IMR-90 (cell line): ENCODE measurements around the gene MUC20. TPM values are rescaled to one million over a fixed set of nuclear protein-coding genes. Genes with fewer than 3 reads are reported as not detected.

Experiments used
- ATAC-seq: fragments of 200-7000 bp; cut with Tn5 transposase; 2 replicates; pipeline ENCODE4 v1.9.1; 2020; ENCODE audit warnings: low read depth, mild to moderate bottlenecking, moderate library complexity
- BruUV-seq: library from RNA; stranded (reverse); fragments of 400-500 nt; replicated peaks from 2 replicates; lab custom pipeline; 2021; lab: Mats Ljungman, UMichigan
- CTCF ChIA-PET: fragments of 300-600 bp; formaldehyde crosslinking; extraction: SDS; loops from one replicate; lab custom pipeline; 2021; ENCODE audit warnings: antibody characterized with exemption; lab: Yijun Ruan, JAX
- POLR2A ChIA-PET: fragments of 300-600 bp; sonication (Branson Sonifier 250); formaldehyde crosslinking; loops from one replicate; lab custom pipeline; 2022; ENCODE audit warnings: antibody characterized with exemption; ENCODE audit not compliant: unreplicated experiment; lab: Charles Lee
- DNase-seq: peaks from one replicate; pipeline ENCODE4 v3.0.0; 2013
- H2AFZ ChIP-seq: replicated peaks from 2 replicates; pipeline ENCODE3; 2013; ENCODE audit warnings: low read length, mild to moderate bottlenecking; ENCODE audit not compliant: poor library complexity
- H2AK5ac ChIP-seq: 2 replicates; pipeline ENCODE4 v1.6.1; 2013; ENCODE audit warnings: low read depth, low read length, inconsistent platforms
- H2AK9ac ChIP-seq: replicated peaks from 2 replicates; pipeline ENCODE3; 2013; ENCODE audit warnings: mild to moderate bottlenecking, low read depth, low read length, moderate library complexity; ENCODE audit not compliant: poor library complexity
- H2BK120ac ChIP-seq: 2 replicates; pipeline ENCODE4 v1.6.1; 2013; ENCODE audit warnings: low read depth, low read length, inconsistent platforms
- H2BK15ac ChIP-seq: 3 replicates; pipeline ENCODE4 v1.6.1; 2013; ENCODE audit warnings: low read depth, low read length, inconsistent platforms
- H2BK20ac ChIP-seq: 2 replicates; pipeline ENCODE4 v1.6.1; 2013; ENCODE audit warnings: low read depth, mild to moderate bottlenecking, inconsistent platforms, low read length, moderate library complexity
- H2BK5ac ChIP-seq: 2 replicates; pipeline ENCODE4 v1.6.1; 2013; ENCODE audit warnings: mild to moderate bottlenecking, low read depth, low read length, inconsistent platforms; ENCODE audit not compliant: poor library complexity, severe bottlenecking
- H3K14ac ChIP-seq: replicated peaks from 2 replicates; pipeline ENCODE4 v1.6.1; 2013; ENCODE audit warnings: low read depth, low read length, inconsistent platforms
- H3K18ac ChIP-seq: 2 replicates; pipeline ENCODE4 v1.6.1; 2013; ENCODE audit warnings: low read depth, low read length, control low read depth
- H3K23ac ChIP-seq: 2 replicates; pipeline ENCODE4 v1.6.1; 2013; ENCODE audit warnings: low read depth, low read length, inconsistent platforms
- H3K27ac ChIP-seq: 2 replicates; pipeline ENCODE4 v1.5.1; 2013; ENCODE audit warnings: mild to moderate bottlenecking, control low read depth, low read length; ENCODE audit not compliant: insufficient read depth
- H3K27me3 ChIP-seq: 2 replicates; pipeline ENCODE4 v1.6.1; 2013; ENCODE audit warnings: low read length; ENCODE audit not compliant: control insufficient read depth, insufficient read depth
- H3K36me3 ChIP-seq: 2 replicates; pipeline ENCODE4 v1.6.1; 2013; ENCODE audit warnings: low read length, mixed read lengths; ENCODE audit not compliant: control insufficient read depth, insufficient read depth
- H3K4ac ChIP-seq: 2 replicates; pipeline ENCODE4 v1.6.1; 2013; ENCODE audit warnings: low read depth, low read length, inconsistent platforms
- H3K4me1 ChIP-seq: 2 replicates; pipeline ENCODE4 v1.6.1; 2013; ENCODE audit warnings: low read length, mixed read lengths; ENCODE audit not compliant: control insufficient read depth, insufficient read depth
- H3K4me2 ChIP-seq: 2 replicates; pipeline ENCODE4 v1.6.1; 2013; ENCODE audit warnings: low read depth, mild to moderate bottlenecking, control low read depth, low read length, moderate library complexity
- H3K4me3 ChIP-seq: 2 replicates; pipeline ENCODE4 v1.5.1; 2013; ENCODE audit warnings: low read depth, mild to moderate bottlenecking, control low read depth, low read length, moderate library complexity; ENCODE audit not compliant: insufficient read depth
- H3K56ac ChIP-seq: 2 replicates; pipeline ENCODE4 v1.6.1; 2013; ENCODE audit warnings: low read length, inconsistent platforms; ENCODE audit not compliant: insufficient read depth; ENCODE audit errors: extremely low read depth
- H3K79me1 ChIP-seq, 2 experiments: 2 replicates each; pipeline ENCODE4 v1.6.1; 2013; ENCODE audit warnings: low read length in 2 of 2, inconsistent platforms in 1 of 2, low read depth in 1 of 2
- H3K9ac ChIP-seq: 2 replicates; pipeline ENCODE4 v1.6.1; 2013; ENCODE audit warnings: low read depth, low read length, control low read depth
- H3K9me1 ChIP-seq: 2 replicates; pipeline ENCODE4 v1.6.1; 2013; ENCODE audit warnings: low read length, inconsistent platforms; ENCODE audit not compliant: insufficient read depth
- H3K9me3 ChIP-seq: 2 replicates; pipeline ENCODE4 v1.6.1; 2013; ENCODE audit warnings: low read length; ENCODE audit not compliant: control insufficient read depth, insufficient read depth
- H4K20me1 ChIP-seq: 2 replicates; pipeline ENCODE4 v1.6.1; 2013; ENCODE audit warnings: low read length, inconsistent platforms; ENCODE audit not compliant: insufficient read depth
- H4K5ac ChIP-seq: 2 replicates; pipeline ENCODE4 v1.6.1; 2013; ENCODE audit warnings: mild to moderate bottlenecking, low read depth, low read length, control low read depth
- H4K8ac ChIP-seq, 2 experiments: 2 replicates each; pipeline ENCODE4 v1.6.1; 2013; ENCODE audit warnings: low read depth in 2 of 2, low read length in 2 of 2, control low read depth in 1 of 2, inconsistent platforms in 1 of 2
- H4K91ac ChIP-seq: 2 replicates; pipeline ENCODE4 v1.6.1; 2013; ENCODE audit warnings: low read depth, low read length, inconsistent platforms; ENCODE audit not compliant: insufficient read depth
- BHLHE40 ChIP-seq: fragments of 150-350 bp; IDR thresholded peaks from 2 replicates; pipeline ENCODE4 v1.6.1; 2016; ENCODE audit warnings: mild to moderate bottlenecking, low read depth, low read length
- CTCF ChIP-seq: conservative IDR thresholded peaks from 2 replicates; pipeline ENCODE4 v1.5.1; 2012; ENCODE audit warnings: mild to moderate bottlenecking, low read depth, low read length, improper control_type of control experiment
- ELK1 ChIP-seq: fragments of 150-350 bp; IDR thresholded peaks from 2 replicates; pipeline ENCODE4 v1.6.1; 2016; ENCODE audit warnings: low read depth, mild to moderate bottlenecking, low read length, moderate library complexity, borderline replicate concordance
- MAFK ChIP-seq: IDR thresholded peaks from 2 replicates; pipeline ENCODE4 v1.6.1; 2012; ENCODE audit warnings: low read depth, low read length, improper control_type of control experiment
- MAZ ChIP-seq: IDR thresholded peaks from 2 replicates; pipeline ENCODE4 v1.6.1; 2012; ENCODE audit warnings: low read depth, mild to moderate bottlenecking, low read length, improper control_type of control experiment, moderate library complexity, borderline replicate concordance
- MXI1 ChIP-seq: IDR thresholded peaks from 2 replicates; pipeline ENCODE4 v1.6.1; 2012; ENCODE audit warnings: low read depth, mild to moderate bottlenecking, low read length, moderate library complexity, borderline replicate concordance
- NFE2L2 ChIP-seq: fragments of 150-350 bp; IDR thresholded peaks from 2 replicates; pipeline ENCODE4 v1.6.1; 2016; ENCODE audit warnings: low read depth, mild to moderate bottlenecking, low read length
- POLR2A ChIP-seq: IDR thresholded peaks from 2 replicates; pipeline ENCODE4 v1.6.1; 2012; ENCODE audit warnings: mild to moderate bottlenecking, low read depth, low read length
- RAD21 ChIP-seq: IDR thresholded peaks from 2 replicates; pipeline ENCODE4 v1.6.1; 2012; ENCODE audit warnings: low read length, improper control_type of control experiment
- RFX5 ChIP-seq: IDR thresholded peaks from 2 replicates; pipeline ENCODE4 v1.8.0; 2012; ENCODE audit warnings: low read depth, mild to moderate bottlenecking, low read length, moderate library complexity
- SMC3 ChIP-seq: fragments of 150-350 bp; IDR thresholded peaks from 2 replicates; pipeline ENCODE4 v1.6.1; 2016; ENCODE audit warnings: low read depth, mild to moderate bottlenecking, antibody characterized with exemption, low read length, moderate library complexity
- USF2 ChIP-seq: fragments of 150-350 bp; IDR thresholded peaks from 2 replicates; pipeline ENCODE4 v1.6.1; 2017; ENCODE audit warnings: mild to moderate bottlenecking, antibody characterized with exemption, low read length, low read depth
- WGBS, 2 experiments: methylation state at CpG; one replicate each; pipeline versions ENCODE4 v1.1.5 to v1.1.7; 2013; ENCODE audit warnings: missing lambda C conversion rate in 2 of 2; ENCODE audit not compliant: insufficient read length in 1 of 2; ENCODE audit errors: extremely low coverage in 2 of 2; 5-methylcytosine and 5-hydroxymethylcytosine counted together
- dilution Hi-C: fragments of 300-500 bp; cut with HindIII; formaldehyde crosslinking; loops from one replicate; pipeline ENCODE4 v1.14.3; 2018; ENCODE audit warnings: low sequenced_read_pairs; ENCODE audit not compliant: unreplicated experiment
- in situ Hi-C: fragments of 300-500 bp; cut with MboI; formaldehyde crosslinking; loops from 3 replicates; pipeline ENCODE4 v1.14.3; 2019; ENCODE audit warnings: low sequenced_read_pairs, inconsistent platforms, mixed read lengths
- intact Hi-C: fragments of 100-400 bp; cut with micrococcal nuclease; formaldehyde crosslinking; loops from 2 replicates; pipeline ENCODE4 v1.10.0; 2022
- polyA plus RNA-seq, 3 experiments: library from polyadenylated mRNA; depleted of rRNA; stranded (reverse); fragments of >200 nt; gene quantifications; 2 replicates each; pipeline ENCODE4 v1.2.3, GENCODE V29; 2012; ENCODE audit warnings: low replicate concordance in 1 of 3
- total RNA-seq: library from RNA; depleted of rRNA; stranded (reverse); fragments of >200 nt; gene quantifications from 2 replicates; pipeline ENCODE4 v1.2.3, GENCODE V29; 2012

MUC20 gene
- total and polyA plus RNA-seq, 2 of the 4 experiments (the other 2 are of a cell fraction), result 0.12 TPM; not detected in 1

- no peak overlapping the region for H3K27ac ChIP-seq
- H2BK120ac ChIP-seq, result no peak overlapping the region
- peaks cover 61% of the 10 kb centered on the region for H3K27me3 ChIP-seq
- H2AK5ac ChIP-seq, result no peak overlapping the region
- H3K14ac ChIP-seq, result no peak overlapping the region
- H4K20me1 ChIP-seq, result no peaks in the 10 kb centered on the region
- H3K4me1 ChIP-seq, result no peaks in the 10 kb centered on the region
- ChIA-PET CTCF (no interaction called here), POLR2A (no interaction called here)
- no peak overlapping the region for H3K4me2 ChIP-seq
- WGBS, 2 experiments, result 53% methylated on average over 7 of the region's 10 CpGs; no CpG with 5 or more reads in 1 of the 2 experiments
- H3K4me3 ChIP-seq, result no peak overlapping the region
- H3K9me3 ChIP-seq, result no peaks in the 10 kb centered on the region
- dilution Hi-C loops (no loop called here), intact Hi-C loops (no loop called here), in situ Hi-C loops (loop anchor here (5.0 kb wide), 1 partner anchor 49 kb away; no protein-coding TSS in a partner anchor)
- no peak overlapping the region for H3K23ac ChIP-seq
- H2BK20ac ChIP-seq, result no peak overlapping the region
- H3K9me1 ChIP-seq, result no peaks in the 10 kb centered on the region
- H3K18ac ChIP-seq, result no peak overlapping the region
- no peak overlapping the region for H4K91ac ChIP-seq
- ATAC-seq, result no peak
- no peak overlapping the region for H2BK5ac ChIP-seq
- H4K5ac ChIP-seq, result no peak overlapping the region
- no peaks in the 10 kb centered on the region for H3K79me1 ChIP-seq
- no TSS peak for BruUV-seq
- no peak overlapping the region for H2BK15ac ChIP-seq
- no peak overlapping the region for H3K4ac ChIP-seq
- H4K8ac ChIP-seq, result no peak overlapping the region
- TF ChIP-seq NFE2L2 (no peak), MAFK (no peak), POLR2A (no peak), SMC3 (no peak), USF2 (no peak), BHLHE40 (no peak), MAZ (no peak), ELK1 (no peak), CTCF (no peak), RFX5 (no peak), MXI1 (no peak), RAD21 (no peak)
- no peak overlapping the region for H3K9ac ChIP-seq
- DNase-seq, result no peak
- no peaks in the 10 kb centered on the region for H3K36me3 ChIP-seq
- H2AFZ ChIP-seq, result no peak overlapping the region
- no peak overlapping the region for H2AK9ac ChIP-seq
- no peak overlapping the region for H3K56ac ChIP-seq
Measured at GRCh38 chr3:195757827-195758226, 37.0 kb downstream of the MUC20 start.
